K562 (cell line): ENCODE measurements around the gene NCAPG2. TPM values are rescaled to one million over a fixed set of nuclear protein-coding genes. Genes with fewer than 3 reads are reported as not detected.

ENCODE experiments used
- CEBPB ChIP-seq: fragments of 450-650 bp; IDR thresholded peaks from 2 replicates; pipeline ENCODE4 v1.6.1; 2016; ENCODE audit warnings: missing genetic modification characterization, missing compliant biosample characterization
- FOXA3 ChIP-seq, 2 experiments: fragments of 450-650 bp in 1 of 2; sonication (generic) in 1 of 2; formaldehyde crosslinking; IDR thresholded peaks in 1 of 2; conservative IDR thresholded peaks in 1 of 2; 2 replicates each; pipeline versions ENCODE4 v1.4.0 to v1.8.0; 2020 to 2022; ENCODE audit warnings: mild to moderate bottlenecking in 2 of 2, missing genetic modification reagents in 1 of 2
- FOXK1 ChIP-seq: sonication (generic); formaldehyde crosslinking; IDR thresholded peaks from 2 replicates; pipeline ENCODE4 v1.8.0; 2022; ENCODE audit warnings: missing genetic modification reagents, mild to moderate bottlenecking, borderline replicate concordance
- JUND ChIP-seq, 2 experiments: IDR thresholded peaks; 2 replicates in 1 of 2; 3 replicates in 1 of 2; pipeline ENCODE4 v1.6.1; 2011; ENCODE audit warnings: borderline replicate concordance in 2 of 2, low read depth in 2 of 2, low read length in 2 of 2, improper control_type of control experiment in 1 of 2, missing biosample characterization in 1 of 2, missing genetic modification characterization in 1 of 2, missing genetic modification reagents in 1 of 2
- NEUROD1 ChIP-seq: fragments of 150-350 bp; IDR thresholded peaks from 2 replicates; pipeline ENCODE4 v1.6.1; 2014; ENCODE audit warnings: borderline replicate concordance, low read length, low read depth; ENCODE audit not compliant: partially characterized antibody
- NR2C2 ChIP-seq, 2 experiments: fragments of 200-800 bp in 1 of 2; sonication (Bioruptor generic) in 1 of 2; sonication (generic) in 1 of 2; formaldehyde crosslinking in 1 of 2; IDR thresholded peaks; 2 replicates each; pipeline versions ENCODE4 v1.6.1 to v1.8.0; 2016 to 2022; ENCODE audit warnings: mild to moderate bottlenecking in 1 of 2, missing compliant biosample characterization in 1 of 2, missing genetic modification characterization in 1 of 2, missing genetic modification reagents in 1 of 2
- NR2F6 ChIP-seq: fragments of 450-650 bp; formaldehyde crosslinking; IDR thresholded peaks from 2 replicates; pipeline ENCODE4 v1.4.0; 2020; ENCODE audit warnings: mild to moderate bottlenecking
- PHF8 ChIP-seq: fragments of 200-600 bp; sonication (generic); IDR thresholded peaks from 2 replicates; pipeline ENCODE4 v1.6.1; 2012; ENCODE audit warnings: mixed run types, mild to moderate bottlenecking, inconsistent platforms, low read length, moderate library complexity, borderline replicate concordance
- RAD21 ChIP-seq, 2 experiments: fragments of 250-450 bp in 1 of 2; fragments of 450-650 bp in 1 of 2; sonication (Bioruptor Pico) in 1 of 2; formaldehyde crosslinking in 1 of 2; IDR thresholded peaks in 1 of 2; conservative IDR thresholded peaks in 1 of 2; 2 replicates each; pipeline versions ENCODE4 v1.4.0 to v1.8.0; 2020 to 2022; ENCODE audit warnings: mild to moderate bottlenecking in 2 of 2, moderate library complexity in 1 of 2
- RBM14 ChIP-seq: fragments of 200-400 bp; formaldehyde crosslinking; IDR thresholded peaks from 2 replicates; pipeline ENCODE4 v1.6.1; 2018; ENCODE audit warnings: low read depth, mild to moderate bottlenecking, low read length, moderate library complexity, borderline replicate concordance; ENCODE audit not compliant: insufficient read depth
- SETDB1 ChIP-seq: IDR thresholded peaks from one replicate; pipeline ENCODE4 v1.6.1; 2012; ENCODE audit warnings: low read length, control low read depth, inconsistent platforms
- TAF7 ChIP-seq: fragments of 450-650 bp; IDR thresholded peaks from 2 replicates; pipeline ENCODE4 v1.6.1; 2016; ENCODE audit warnings: missing genetic modification characterization, missing compliant biosample characterization
- TSC22D4 ChIP-seq: fragments of 450-650 bp; IDR thresholded peaks from 2 replicates; pipeline ENCODE4 v1.6.1; 2016; ENCODE audit warnings: missing genetic modification characterization, missing biosample characterization, control low read depth
- ZKSCAN3 ChIP-seq: fragments of 250-450 bp; sonication (Bioruptor Pico); IDR thresholded peaks from 2 replicates; pipeline ENCODE4 v1.4.0; 2020
- ZNF316 ChIP-seq: fragments of 450-650 bp; IDR thresholded peaks from 2 replicates; pipeline ENCODE4 v1.6.1; 2016
- ZNF584 ChIP-seq: fragments of 200-800 bp; sonication (Bioruptor generic); IDR thresholded peaks from 2 replicates; pipeline ENCODE4 v1.6.1; 2016; ENCODE audit warnings: low read depth, mild to moderate bottlenecking, missing genetic modification characterization, missing compliant biosample characterization
- ZSCAN29 ChIP-seq: fragments of 450-650 bp; IDR thresholded peaks from 2 replicates; pipeline ENCODE4 v1.6.1; 2017
- polyA plus RNA-seq, 8 experiments: library from polyadenylated mRNA; depleted of rRNA in 4 of 8; stranded (reverse) in 5 of 8; unstranded in 3 of 8; fragments of >200 nt; fragmentation: Nextera tagmentation in 2 of 8; fragmentation: Illumina TruSeq in 1 of 8; extraction: Ambion mirVana in 2 of 8; extraction: Trizol in 1 of 8; gene quantifications; 2 replicates each; pipeline versions ENCODE4 v1.2.1 to v1.2.3, GENCODE V29; 2011 to 2014; ENCODE audit warnings: inconsistent platforms in 1 of 8, missing spikeins in 1 of 8
- total RNA-seq, 7 experiments: library from RNA; depleted of rRNA in 6 of 7; stranded (reverse); fragments of >200 nt in 6 of 7; fragmentation: Illumina TruSeq in 2 of 7; extraction: Trizol in 2 of 7; gene quantifications; 2 replicates each; pipeline versions ENCODE4 v1.2.1 to v1.2.3, GENCODE V29; 2011 to 2021; ENCODE audit warnings: low replicate concordance in 1 of 7
- TF ChIP-seq, protein P1 (sequence below): sonication (generic); formaldehyde crosslinking; IDR thresholded peaks from 2 replicates; pipeline ENCODE4 v1.8.0; 2022; ENCODE audit warnings: missing genetic modification reagents, mild to moderate bottlenecking, borderline replicate concordance
- TF ChIP-seq, protein P2 (sequence below), 2 experiments: IDR thresholded peaks; 2 replicates each; pipeline ENCODE4 v1.6.1; 2011; ENCODE audit warnings: borderline replicate concordance in 1 of 2, control low read depth in 1 of 2, low read depth in 1 of 2, low read length in 1 of 2, mild to moderate bottlenecking in 1 of 2, mixed read lengths in 1 of 2, moderate library complexity in 1 of 2; ENCODE audit not compliant: insufficient read depth in 1 of 2, insufficient read length in 1 of 2, poor library complexity in 1 of 2, severe bottlenecking in 1 of 2; ENCODE audit errors: extremely low read depth in 1 of 2
- TF ChIP-seq, protein P3 (sequence below), 3 experiments: fragments of 200-800 bp in 1 of 3; sonication (Bioruptor generic) in 1 of 3; sonication (generic) in 1 of 3; formaldehyde crosslinking in 1 of 3; IDR thresholded peaks; 2 replicates each; pipeline versions ENCODE4 v1.6.1 to v1.8.0; 2016 to 2022; ENCODE audit warnings: mild to moderate bottlenecking in 2 of 3, missing compliant biosample characterization in 2 of 3, missing genetic modification characterization in 2 of 3, missing genetic modification reagents in 1 of 3
- TF ChIP-seq, protein P4 (sequence below): fragments of 250-450 bp; sonication (Bioruptor Pico); IDR thresholded peaks from 2 replicates; pipeline ENCODE4 v1.8.0; 2022; ENCODE audit warnings: moderate library complexity, mild to moderate bottlenecking, inconsistent platforms

Gene NCAPG2
- total and polyA plus RNA-seq, 9 of the 15 experiments (the other 6 are each of a cell fraction or from before 2014, with no cell fraction given), result 21.5 to 127 (median 86.1) TPM

DNA sequence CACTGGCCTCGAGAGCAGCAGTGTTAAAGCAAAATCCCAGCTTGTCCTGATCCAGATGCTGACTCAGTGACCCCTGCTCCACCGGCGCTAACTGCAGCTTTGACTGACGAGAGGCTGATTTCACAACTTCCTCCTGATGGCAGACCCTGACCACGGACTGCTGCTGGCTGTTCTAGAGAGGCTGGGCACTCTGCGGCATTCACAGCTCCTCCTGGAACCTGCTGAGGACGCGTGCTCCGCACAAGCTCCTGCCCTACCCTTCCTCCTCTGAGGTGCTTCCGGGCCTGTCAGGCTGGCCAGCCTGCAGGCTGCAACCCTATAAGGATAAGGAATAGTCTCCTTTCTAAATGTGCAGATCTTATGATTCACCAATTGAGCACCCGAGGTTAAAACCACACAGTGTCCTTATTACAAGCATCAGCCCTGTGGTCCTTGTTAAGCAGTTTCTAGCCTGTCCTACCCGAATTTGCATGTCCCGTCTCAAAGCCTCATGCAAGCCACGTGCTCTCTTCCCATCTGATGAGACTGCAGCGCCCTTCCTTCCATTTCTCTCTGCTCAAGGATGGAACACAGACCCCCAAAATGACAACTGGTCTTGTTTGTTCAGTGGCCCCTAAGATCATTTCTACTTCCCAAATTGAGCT lies 35.5 kb upstream of the NCAPG2 start (continued):
- 0 out of 2 replicates have a peak, but pooled peaks have one; percentile 2 for TF ChIP-seq JUND (IDR thresholded peaks at IDR 0.05; ENCODE audit: borderline replicate concordance, low read depth, low read length)
- no peak for TF ChIP-seq JUND (tag; IDR thresholded peaks at IDR 0.05; ENCODE audit: borderline replicate concordance, low read depth, low read length)
- TF ChIP-seq ZKSCAN3 (CRISPR knock-in tag), result no peak
- TF ChIP-seq, protein P1, sequence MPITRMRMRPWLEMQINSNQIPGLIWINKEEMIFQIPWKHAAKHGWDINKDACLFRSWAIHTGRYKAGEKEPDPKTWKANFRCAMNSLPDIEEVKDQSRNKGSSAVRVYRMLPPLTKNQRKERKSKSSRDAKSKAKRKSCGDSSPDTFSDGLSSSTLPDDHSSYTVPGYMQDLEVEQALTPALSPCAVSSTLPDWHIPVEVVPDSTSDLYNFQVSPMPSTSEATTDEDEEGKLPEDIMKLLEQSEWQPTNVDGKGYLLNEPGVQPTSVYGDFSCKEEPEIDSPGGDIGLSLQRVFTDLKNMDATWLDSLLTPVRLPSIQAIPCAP, result no peak
- TF ChIP-seq NR2F6, result no peak
- TF ChIP-seq NR2C2 (CRISPR knock-in tag; IDR thresholded peaks at IDR 0.05), result no peak
- no peak; the same call in 1 of the 2 replicates for TF ChIP-seq NR2C2 (tag; IDR thresholded peaks at IDR 0.05)
- no peak for TF ChIP-seq TAF7
- 0 out of 2 replicates have a peak, but pooled peaks have one; percentile 44 for TF ChIP-seq FOXK1 (CRISPR knock-in tag)
- no peak for TF ChIP-seq PHF8
- no peak for TF ChIP-seq RBM14
- no peak for TF ChIP-seq ZSCAN29
- TF ChIP-seq TSC22D4 (tag), result no peak
- TF ChIP-seq SETDB1, result no peak
- no peak for TF ChIP-seq ZNF584 (CRISPR knock-in tag)
- TF ChIP-seq NEUROD1, result no peak
- TF ChIP-seq CEBPB (tag), result peak; percentile 81
- TF ChIP-seq RAD21 (CRISPR knock-in tag; conservative IDR thresholded peaks at IDR 0.05 in 1 of 2, IDR thresholded peaks at IDR 0.05 in 1 of 2), result peak; percentile 11 to 59; a peak in 2 of 4 replicates
- TF ChIP-seq, protein P2, sequence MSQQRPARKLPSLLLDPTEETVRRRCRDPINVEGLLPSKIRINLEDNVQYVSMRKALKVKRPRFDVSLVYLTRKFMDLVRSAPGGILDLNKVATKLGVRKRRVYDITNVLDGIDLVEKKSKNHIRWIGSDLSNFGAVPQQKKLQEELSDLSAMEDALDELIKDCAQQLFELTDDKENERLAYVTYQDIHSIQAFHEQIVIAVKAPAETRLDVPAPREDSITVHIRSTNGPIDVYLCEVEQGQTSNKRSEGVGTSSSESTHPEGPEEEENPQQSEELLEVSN (IDR thresholded peaks at IDR 0.05; ENCODE audit: borderline replicate concordance in 1 of 2, extremely low read depth in 1 of 2, insufficient read depth in 1 of 2, insufficient read length in 1 of 2, low read depth in 1 of 2, low read length in 1 of 2, poor library complexity in 1 of 2, severe bottlenecking in 1 of 2), result peak; percentile 24 to 61
- peak in 1 of 2 experiments; percentile 57; a peak in 2 of 4 replicates for TF ChIP-seq FOXA3 (CRISPR knock-in tag; conservative IDR thresholded peaks at IDR 0.05 in 1 of 2, IDR thresholded peaks at IDR 0.05 in 1 of 2)
- TF ChIP-seq, protein P3, sequence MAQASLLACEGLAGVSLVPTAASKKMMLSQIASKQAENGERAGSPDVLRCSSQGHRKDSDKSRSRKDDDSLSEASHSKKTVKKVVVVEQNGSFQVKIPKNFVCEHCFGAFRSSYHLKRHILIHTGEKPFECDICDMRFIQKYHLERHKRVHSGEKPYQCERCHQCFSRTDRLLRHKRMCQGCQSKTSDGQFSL (CRISPR knock-in tag; IDR thresholded peaks at IDR 0.05), result 0 out of 2 replicates have a peak, but pooled peaks have one; percentile 9
- TF ChIP-seq, protein P3 (tag; IDR thresholded peaks at IDR 0.05), result no peak
- TF ChIP-seq, protein P4, sequence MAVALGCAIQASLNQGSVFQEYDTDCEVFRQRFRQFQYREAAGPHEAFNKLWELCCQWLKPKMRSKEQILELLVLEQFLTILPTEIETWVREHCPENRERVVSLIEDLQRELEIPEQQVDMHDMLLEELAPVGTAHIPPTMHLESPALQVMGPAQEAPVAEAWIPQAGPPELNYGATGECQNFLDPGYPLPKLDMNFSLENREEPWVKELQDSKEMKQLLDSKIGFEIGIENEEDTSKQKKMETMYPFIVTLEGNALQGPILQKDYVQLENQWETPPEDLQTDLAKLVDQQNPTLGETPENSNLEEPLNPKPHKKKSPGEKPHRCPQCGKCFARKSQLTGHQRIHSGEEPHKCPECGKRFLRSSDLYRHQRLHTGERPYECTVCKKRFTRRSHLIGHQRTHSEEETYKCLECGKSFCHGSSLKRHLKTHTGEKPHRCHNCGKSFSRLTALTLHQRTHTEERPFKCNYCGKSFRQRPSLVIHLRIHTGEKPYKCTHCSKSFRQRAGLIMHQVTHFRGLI (CRISPR knock-in tag), result no peak
- TF ChIP-seq ZNF316, result peak; percentile 50
